NCI-H128 (cell line): ENCODE measurements around the gene PEMT.
"Not testable (repeated sequence)": the region's sequence is repeated elsewhere in the genome, so short reads cannot be mapped to it uniquely, and the experiment has no call there.

Experiments
- DNase-seq: peaks from one replicate; lab custom pipeline; 2025; ENCODE audit not compliant: unreplicated experiment; lab: John Stamatoyannopoulos, UW

Gene PEMT

DNA sequence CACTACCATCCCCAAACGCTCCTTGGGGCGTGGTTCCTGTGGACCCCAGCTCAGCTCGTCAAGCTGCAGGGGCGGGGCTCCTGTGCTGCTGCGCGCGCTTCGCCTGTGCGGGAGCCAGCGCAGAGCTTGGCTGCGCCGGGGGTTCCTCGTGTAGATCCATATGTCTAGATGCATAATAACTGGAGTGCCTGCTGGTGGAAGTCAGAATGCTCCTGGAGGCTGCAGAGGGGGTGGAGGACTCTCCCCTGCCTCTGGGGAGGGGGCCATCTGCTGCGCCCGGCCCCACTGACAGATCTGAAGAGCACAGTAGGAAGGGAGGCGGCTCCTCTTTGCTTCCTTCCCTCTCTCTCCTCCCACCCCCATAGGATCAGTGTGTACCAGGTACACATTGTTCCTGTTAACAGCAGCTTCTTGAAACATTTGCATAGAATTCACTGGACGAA lies 99.9 kb downstream of the PEMT start:
- no peak for DNase-seq

DNA sequence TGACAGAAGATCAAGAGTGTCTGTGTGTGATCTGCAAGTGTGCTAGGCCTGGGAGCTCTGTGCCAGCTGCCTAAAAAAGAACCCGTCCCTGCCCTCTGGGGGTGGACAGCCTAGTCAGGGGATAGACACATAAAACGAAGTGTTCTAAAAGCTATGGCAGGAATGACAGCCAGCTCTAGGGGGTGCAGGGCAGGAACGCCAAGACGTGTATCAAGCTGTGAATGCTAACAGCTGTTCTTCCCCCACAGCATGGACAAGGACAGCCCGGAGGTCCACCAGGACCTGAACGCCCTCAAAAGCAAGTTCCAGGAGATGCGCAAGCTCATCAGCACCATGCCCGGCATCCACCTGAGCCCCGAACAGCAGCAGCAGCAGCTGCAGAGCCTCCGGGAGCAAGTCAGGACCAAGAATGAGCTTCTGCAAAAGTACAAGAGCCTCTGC lies 100.5 kb downstream of the PEMT start:
- no peak for DNase-seq

DNA sequence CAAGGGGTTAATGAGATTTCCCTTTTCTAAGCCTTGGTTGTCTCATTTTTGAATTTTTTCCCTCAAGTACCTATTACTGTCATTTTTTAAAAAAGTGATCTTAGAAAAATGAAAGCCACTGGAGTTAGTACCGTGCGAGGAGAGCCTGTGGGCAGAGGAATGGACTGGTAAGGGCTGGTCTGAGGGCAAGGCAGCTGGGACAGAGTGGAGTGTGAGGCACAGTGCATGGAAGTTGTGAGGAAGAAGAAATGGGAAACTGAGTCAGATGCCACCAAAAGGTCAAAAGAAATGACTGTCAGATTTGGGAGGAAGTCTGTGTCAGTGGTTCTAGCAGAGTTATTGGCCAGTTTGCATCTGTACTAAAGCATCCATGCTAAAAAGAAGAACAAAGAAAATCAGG lies 103.5 kb downstream of the PEMT start:
- no peak for DNase-seq

DNA sequence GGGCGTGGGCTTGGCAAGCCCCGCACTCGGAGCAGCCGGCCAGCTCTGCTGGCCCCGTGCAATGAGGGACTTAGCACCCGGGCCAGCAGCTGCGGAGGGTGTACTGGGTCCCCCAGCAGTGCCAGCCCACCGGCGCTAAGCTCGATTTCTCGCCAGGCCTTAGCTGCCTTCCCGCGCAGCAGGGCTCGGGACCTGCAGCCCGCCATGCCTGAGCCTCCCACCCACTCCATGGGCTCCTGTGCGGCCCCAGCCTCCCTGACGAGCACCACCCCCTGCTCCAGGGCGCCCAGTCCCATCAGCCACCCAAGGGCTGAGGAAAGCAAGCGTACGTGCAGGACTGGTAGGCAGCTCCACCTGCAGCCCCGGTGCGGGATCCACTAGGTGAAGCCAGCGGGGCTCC lies 105.1 kb downstream of the PEMT start:
- not testable (repeated sequence) for DNase-seq

DNA sequence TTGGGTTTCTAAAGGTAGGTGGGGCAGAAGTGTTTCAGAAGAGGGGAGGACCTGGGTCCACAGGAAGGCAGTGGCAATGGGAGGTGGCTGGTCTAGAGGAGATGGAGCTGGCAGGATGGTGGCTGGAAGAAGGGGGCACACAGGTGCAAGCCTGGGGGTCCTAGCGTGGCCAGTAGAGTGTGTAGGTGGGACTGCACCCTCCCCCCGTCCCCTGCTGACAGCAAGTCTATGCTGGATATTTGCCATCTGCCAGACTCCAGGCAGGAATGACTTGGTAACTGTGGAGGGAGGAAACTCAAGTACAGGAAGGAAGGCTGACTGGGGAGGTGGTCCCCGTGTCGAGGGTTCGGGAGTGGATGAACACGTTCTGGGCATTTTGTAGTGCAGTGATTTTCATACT lies 106.1 kb downstream of the PEMT start:
- no peak for DNase-seq

DNA sequence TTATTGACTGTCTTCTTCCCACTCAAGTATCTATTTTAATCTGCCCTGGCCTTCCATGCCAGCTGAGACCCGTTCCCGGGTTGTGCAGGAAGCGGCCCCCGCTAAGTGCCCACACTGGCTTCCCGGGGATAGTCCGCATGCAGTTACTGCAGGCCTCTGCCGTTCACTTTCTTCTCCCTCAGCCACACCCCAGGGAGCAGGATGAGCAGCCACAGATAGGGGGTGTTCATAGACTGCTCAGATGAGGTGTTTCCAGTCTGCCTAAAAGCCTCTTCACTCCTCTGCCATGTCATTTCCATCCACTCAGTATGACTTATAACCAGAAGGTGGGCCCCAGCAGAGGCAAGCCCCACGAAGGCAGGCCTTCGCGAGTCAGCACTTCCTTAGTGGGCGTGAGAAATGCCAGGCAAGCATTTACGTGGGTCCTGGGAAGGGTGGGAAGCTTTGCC lies 107.0 kb downstream of the PEMT start:
- no peak for DNase-seq

DNA sequence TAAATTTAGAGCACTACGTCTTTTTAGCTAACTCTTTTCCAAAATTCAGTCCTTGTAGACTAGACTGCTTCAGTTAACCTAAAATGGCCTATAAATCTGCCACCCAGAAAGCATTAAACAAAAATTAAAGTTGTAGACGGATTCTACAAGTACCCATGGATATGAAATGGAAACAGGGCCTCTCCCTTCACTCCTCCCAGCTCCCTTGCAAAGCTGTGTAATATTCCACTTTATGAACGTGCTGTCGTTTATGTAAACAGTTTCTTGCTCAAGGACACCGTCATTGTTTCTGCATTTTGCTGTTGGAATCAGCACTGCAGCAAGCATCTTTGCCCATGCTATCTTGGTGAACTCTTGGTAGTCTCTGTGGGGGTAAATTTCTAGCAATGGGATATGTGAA lies 109.6 kb downstream of the PEMT start:
- no peak for DNase-seq

DNA sequence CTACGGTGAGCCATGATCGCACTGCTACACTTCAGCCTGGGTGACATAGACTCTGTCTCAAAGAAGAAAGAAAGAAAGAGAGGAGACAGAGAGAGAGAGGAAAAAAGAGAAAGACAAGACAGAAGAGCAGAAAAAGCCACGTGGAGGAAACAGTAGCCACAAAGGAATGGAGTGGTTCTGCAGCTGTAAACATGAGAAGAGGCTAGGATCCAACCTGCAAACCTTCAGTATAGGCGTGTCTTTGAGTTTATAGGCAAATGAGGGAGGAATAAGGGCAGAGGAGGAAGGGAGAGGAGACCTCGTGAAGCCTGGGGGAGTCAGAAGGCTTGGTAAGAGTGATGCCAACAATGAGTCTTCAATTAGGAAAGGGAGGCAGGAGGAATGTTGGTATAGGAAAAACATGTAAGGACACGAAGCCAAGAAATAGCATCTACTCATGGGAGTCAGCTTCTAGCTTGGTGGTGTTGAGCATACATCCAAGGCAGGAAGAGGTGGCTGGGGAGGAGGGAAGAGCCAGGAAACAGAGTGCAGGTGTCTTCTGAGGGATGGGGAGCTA lies 110.8 kb downstream of the PEMT start:
- no peak for DNase-seq

DNA sequence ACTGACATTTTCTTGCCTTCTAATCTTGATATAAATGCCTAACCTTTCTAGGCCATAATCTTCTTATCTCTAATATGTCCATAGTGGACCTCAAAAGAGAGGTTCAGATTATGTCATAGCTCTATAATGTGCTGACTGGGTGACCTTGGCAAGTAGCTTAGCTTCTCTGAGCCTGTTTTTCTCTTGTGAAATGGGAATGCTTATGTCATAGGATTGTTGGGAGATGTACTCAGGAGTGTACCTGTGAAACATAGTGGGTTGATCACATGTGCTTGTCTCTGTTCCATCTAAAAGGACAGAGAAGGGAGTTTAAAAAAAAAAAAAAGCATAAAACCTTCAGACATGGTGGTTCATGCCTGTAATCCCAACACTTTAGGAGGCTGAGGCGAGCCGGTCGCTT lies 112.3 kb downstream of the PEMT start:
- no peak for DNase-seq

DNA sequence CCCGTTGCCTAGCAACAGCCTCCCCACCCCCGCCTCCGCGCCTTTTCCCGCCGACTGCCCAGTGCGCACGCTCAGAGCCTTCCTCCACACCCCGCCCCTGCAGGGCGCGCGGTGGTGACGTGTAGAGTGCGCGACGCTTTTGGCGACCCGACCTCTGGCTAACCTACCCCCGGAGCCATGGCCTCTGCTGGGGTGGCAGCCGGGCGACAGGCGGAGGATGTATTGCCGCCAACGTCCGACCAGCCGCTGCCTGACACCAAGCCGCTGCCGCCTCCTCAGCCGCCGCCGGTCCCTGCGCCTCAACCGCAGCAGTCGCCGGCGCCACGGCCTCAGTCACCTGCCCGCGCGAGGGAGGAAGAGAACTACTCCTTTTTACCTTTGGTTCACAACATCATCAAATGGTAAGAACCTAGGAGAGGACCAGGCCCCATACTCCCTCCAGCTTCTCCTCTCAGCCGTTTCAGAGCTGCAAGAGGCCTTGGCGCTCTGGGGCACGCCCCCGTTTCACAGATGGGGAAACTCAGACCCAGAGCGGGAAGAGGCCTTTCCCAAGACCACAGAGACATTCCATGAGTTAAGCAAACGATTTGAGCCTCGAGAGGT lies 114.5 kb downstream of the PEMT start, which contains the start of gene MED9:
MED9 (plus strand) TSS at position 136 of the 603 bp plus-strand sequence; CDS start at position 178, 42 bp downstream.
- DNase-seq, result peak; percentile 70

DNA sequence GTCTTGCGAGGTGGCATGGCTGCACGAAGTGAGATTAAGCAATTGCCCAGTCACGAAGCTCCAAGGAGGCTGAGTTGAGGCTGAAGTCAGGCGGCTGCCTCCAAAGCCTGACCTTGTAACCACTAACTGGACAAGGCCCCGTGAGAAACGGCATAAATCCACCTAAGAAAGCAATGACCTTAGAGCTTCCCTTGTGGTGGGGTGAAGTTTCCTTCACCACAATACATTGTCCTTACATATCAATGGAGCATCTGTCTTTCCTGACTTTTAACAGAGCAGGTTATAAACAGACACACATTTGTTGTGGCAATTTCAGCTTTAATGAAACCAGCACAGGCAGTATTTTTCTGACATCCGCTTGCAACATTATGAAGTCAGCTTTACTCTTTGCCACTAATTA lies 117.2 kb downstream of the PEMT start:
- DNase-seq, result no peak

DNA sequence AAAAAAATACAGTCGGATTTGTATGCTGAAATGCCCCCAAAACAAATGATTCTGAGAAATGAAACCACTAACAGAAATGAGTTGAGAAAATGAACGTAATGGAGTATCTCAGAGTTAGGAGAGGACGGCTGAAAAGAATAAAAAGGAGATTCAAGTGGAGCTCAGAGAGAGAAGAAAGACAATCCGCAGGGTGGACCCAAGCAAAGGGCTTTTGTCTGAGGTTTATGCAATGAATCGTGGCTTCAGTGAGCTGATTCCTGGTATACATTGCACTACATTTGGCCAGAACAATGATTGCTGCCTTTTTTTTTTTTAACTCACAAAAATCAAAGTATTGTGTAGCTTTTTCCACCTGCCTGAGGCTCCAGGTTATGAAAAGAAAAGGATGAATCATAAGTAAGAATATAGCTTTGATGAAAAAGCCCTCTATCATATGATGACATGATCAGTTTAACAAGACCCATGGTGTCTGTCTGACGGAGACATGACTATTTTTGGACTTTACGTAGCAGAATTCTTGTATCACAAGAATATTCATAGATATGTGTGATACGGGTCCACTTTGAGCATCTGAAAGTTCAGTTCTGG lies 119.1 kb downstream of the PEMT start:
- DNase-seq, result no peak

DNA sequence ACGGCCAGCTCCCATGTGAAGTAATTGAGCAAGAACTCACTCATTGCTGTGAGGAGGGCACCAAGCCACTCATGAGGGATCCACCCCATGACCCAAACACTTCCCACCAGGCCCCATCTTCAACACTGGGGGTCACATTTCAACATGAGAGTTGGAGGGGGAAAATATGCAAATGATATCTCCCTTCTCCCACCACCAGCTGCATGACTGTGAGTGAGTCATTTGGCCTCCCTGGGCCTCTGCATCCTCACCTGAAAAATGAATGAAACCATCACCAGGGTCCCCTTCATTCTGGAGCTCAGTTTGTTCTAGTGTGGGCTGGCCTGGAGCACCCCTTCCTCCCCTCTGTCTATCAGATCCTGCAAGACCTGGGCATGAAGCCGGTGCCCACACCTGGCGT lies 121.5 kb downstream of the PEMT start:
- DNase-seq, result no peak

DNA sequence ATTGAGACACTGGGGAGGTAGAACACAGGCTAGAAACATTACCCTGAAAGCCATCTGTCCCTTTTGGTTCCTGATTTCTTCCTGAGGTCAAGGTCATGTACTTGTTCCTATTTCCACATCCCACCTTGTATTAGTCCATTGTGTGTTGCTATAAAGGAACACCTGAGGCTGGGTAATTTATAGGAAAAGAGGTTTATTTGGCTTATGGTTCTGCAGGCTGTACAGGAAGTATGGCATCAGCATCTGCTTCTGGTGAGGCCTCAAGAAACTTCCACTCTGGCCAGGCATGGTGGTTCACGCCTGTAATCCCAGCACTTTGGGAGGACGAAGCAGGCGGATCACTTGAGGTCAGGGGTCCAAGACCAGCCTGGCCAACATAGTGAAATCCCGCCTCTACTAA lies 122.2 kb downstream of the PEMT start:
- no peak for DNase-seq

DNA sequence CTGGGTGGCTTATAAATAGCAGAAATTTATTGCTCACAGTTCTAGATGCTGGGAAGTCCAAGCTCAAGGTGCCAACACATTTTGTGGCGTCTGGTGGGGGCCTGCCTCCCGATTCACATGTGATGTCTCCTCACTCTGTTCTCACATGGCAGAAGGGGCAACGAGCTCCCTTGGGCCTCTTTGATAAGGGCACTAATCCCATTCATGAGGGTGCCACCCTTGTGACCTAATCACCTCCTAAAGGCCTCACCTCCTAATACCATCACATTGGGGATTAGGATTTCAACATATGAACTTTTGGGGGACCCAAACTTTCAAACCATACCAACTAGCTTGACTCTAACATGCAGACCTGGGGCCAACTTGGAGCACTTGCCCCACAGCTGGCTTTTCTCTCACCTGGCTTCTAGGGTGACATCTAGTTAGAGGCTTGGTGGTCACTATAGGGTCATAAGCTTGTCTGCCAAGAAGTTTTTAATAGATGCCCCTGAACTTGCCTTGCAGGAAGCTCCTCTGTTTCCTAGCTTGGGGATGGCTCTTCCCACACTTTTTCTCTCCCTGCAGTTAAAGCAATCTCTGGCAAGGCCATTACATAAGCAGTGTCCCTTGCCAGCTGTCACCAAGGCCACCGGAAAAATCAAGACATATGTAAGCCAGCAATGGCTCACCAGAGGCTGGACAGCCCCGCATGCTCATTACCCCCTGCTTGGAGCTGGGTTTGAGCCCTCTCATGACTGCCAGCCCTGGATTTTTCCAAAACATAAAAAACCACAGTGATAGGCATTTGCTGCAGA lies 123.1 kb downstream of the PEMT start:
- no peak for DNase-seq

DNA sequence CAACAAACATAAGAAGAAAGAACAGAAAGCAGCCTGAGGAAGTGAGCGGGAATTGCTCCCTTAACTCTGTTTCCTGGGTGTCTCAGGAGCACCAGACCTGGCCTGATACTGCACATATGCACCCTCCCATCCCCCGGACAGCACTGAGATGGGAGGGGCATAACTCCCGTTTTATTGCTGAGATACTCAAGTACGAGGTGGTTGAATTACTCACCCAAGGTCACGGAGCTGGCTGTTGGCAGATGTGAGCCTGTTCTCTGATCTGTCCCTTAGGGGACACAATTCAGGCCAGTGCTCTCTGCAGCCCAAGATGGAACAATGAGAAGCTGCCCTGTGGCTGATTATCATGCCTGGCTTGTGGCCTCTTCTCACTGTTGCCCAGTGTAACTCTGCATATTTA lies 123.8 kb downstream of the PEMT start:
- DNase-seq, result no peak

DNA sequence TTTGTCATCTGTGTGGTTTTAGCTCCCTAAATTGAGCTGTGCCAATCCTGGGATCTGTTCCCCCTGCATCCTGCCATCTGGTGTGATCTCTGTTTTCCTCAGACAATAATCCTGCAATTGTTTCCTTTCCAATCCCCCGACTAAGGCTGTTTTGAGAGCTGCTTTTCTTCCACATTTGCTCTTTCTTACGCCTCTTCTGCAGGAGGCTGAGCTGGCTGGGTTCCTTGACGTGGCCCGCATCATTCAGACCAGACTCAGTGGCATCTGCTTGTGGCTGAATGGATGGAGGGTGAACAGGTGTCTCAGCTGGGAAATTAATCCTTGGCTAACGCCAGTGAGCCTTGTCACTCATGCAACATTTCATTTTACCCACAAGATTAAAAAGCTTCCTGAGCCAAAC lies 124.5 kb downstream of the PEMT start:
- no peak for DNase-seq

DNA sequence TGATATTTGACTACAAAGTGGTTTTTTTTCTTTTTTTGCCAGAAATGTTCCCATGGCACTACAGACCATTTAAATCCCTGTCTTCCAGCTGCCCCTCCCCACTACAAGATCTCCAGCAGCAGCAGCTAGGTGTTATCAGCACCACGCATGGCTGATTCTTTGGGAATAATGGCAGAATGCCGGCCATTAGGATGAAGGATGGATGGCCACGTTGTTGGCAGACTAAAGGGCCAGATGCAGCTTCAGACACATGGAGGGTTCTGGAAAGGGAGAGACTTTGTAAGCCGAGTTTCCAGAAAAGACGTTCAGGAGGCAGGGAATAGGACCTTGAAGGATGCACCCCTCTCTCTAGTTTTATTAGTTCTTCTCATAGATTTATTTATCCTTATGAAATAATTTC lies 125.0 kb downstream of the PEMT start:
- no peak for DNase-seq

DNA sequence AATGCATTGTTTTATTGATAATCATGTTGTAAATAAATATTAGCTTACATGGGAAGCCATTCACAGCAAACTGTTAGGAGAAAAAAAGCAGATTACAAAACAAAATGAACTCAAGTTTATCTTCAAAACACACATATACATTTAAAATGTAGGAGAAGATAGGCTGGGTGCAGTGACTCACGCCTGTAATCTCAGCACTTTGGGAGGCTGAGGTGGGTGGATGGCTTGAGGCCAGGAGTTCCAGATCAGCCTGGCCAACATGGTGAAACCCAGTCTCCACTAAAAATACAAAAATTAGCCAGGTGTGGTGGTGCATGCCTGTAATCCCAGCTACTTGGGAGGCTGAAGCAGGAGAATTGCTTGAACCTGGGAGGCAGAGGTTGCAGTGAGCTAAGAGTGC lies 125.6 kb downstream of the PEMT start:
- DNase-seq, result not testable (repeated sequence)

DNA sequence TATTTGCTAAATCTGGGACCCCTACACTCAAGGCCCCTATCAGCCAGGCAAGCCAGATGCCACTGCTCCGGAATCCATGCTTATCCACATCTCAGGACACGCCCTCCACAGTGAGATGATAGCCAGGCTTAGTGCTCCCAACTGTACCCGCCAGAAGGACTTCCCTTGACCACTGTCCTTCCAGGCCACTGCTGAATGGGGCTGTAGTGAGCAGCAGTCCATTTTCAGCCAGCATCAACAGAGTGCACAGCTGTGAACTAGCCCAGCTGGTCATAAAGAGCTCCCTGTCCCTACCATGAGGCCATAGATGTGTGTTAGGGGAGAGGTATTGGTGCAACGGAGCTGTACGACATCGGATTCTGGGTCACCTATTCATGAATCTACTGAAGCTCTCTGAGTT lies 127.7 kb downstream of the PEMT start:
- DNase-seq, result no peak

DNA sequence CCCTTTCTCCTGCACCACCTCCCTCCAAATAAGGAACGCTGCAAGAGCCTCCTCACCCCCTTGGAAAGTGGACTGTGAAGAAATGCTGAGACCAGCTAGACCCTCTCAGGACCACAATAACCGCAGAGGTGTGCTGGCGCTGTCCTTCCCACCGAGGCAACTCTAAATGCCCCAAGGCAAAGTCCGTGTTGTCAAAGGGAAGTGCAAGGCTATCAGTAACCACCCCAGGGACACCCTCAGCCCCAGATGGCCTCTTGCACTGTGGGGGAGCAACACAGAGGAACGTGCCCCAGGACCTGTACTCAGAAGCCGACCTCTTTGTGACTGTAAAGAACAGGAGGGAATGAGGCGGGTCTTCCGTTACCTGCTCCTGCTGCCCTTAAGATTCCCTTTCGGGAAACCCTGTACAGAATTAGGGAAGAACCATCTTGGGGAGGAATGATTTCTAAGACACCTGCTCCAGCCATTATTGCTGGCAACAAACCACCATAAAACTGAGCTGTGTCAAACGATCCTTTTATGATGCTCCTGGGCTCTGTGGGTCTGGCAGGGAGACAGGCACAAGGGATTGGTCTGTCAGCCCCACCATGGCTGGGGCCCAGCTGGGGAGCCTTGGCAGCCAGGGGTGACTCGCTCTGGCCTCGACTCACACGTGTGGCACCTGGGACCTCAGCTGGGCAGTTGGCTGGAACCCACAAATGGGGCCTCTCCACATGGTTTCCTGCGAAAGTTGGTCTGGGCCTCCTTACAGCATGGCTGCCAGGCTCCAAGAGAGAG lies 129.3 kb downstream of the PEMT start:
- no peak for DNase-seq
